GM12801 (cell line): ENCODE results near the gene IFITM5.

Experiments
- CTCF ChIP-seq: IDR thresholded peaks from one replicate; pipeline ENCODE4 v1.5.1; 2011; ENCODE audit warnings: control low read depth; ENCODE audit not compliant: insufficient read length; ENCODE audit errors: extremely low read depth

IFITM5 gene

GRCh38 chr11:271319-271715 lies 28.0 kb downstream of the IFITM5 start:
- TF ChIP-seq CTCF, result no peak

GRCh38 chr11:270451-271318 lies 28.6 kb downstream of the IFITM5 start:
- TF ChIP-seq CTCF, result no peak

DNA sequence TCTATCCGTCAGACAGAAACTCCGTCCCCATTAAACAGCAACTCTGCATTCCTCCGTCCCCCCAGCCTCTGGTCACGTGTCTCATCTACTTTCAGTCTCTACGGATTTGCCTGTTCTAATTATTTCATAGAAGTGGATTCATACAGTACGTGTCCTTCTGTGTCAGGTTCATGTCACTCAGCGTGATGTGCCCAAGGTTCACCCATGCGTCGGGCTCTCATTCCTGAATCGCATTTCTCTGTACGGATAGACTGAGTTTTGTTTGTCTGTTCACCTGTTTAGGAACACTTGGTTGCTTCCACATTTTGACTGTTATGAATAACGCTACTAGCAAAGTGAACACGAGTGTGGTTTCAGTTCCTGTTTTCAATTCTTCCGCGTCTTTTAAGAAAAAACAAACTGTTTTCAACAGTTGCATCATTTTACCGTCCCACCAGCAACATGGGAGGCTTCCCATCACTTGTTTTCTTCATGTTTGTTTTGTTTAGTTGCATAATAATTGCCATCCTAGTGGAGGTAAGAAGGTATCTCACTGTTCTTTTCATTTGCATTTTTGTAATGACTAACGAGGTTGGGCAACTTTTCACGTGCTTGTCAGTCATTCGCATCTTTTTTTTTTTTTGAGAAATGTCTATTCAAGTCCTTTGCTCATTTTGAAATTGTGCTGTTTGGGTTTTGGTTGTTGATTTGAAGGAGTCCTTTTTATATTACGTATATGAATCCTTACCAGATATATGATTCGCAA lies 30.0 kb downstream of the IFITM5 start:
- no peak for TF ChIP-seq CTCF

- TF ChIP-seq CTCF, result no peak
These were observed 31.8 kb downstream of the IFITM5 start for GRCh38 chr11:267491-267994.

- TF ChIP-seq CTCF, result no peak
These were observed 32.5 kb downstream of the IFITM5 start for GRCh38 chr11:266676-267439.

DNA sequence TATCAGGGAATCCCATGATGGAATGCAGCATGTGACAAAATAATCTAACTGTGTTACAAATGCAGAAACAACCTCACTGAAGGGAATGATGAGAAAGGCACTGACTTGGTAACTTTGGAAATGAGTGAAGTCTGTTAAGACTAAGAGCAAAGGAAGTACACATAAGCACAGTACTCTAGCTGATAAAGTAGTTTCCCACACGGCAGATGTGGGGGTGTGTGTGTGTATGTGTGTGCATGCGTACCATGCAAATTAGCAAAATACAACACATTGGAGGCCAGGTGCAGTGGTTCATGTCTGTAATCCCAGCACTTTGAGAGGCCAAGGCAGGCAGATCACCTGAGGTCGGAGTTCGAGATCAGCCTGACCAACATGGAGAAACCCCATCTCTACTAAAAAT lies 37.7 kb downstream of the IFITM5 start:
- no peak for TF ChIP-seq CTCF

- TF ChIP-seq CTCF, result no peak
These were observed 39.9 kb downstream of the IFITM5 start for GRCh38 chr11:259413-259812.
